Activated CD4-positive, alpha-beta memory T cell treated with anti-CD3 and anti-CD28 coated beads for 36 hours (primary cell): ENCODE results near the gene KCNAB2. TPM values are rescaled to one million over a fixed set of nuclear protein-coding genes. Genes with fewer than 3 reads are reported as not detected.
A peak's percentile ranks its signal among the peaks of the same experiment; 100 is the strongest.

Experiments
- CTCF ChIA-PET: fragments of 350-600 bp; sonication (Branson Sonifier 250); formaldehyde crosslinking; loops from one replicate; lab custom pipeline; 2021; ENCODE audit warnings: antibody characterized with exemption, inconsistent platforms; lab: Charles Lee
- POLR2A ChIA-PET: fragments of 350-600 bp; sonication (Branson Sonifier 250); formaldehyde crosslinking; loops from one replicate; lab custom pipeline; 2021; ENCODE audit warnings: antibody characterized with exemption; lab: Charles Lee
- DNase-seq: peaks from one replicate; pipeline ENCODE4 v3.0.0-alpha.2; 2020
- H3K27ac Mint-ChIP-seq: one replicate; pipeline ENCODE4 v1.8.0; 2021; ENCODE audit warnings: mixed read lengths
- H3K27me3 Mint-ChIP-seq: one replicate; pipeline ENCODE4 v1.8.0; 2021; ENCODE audit warnings: mixed read lengths
- H3K36me3 Mint-ChIP-seq: one replicate; pipeline ENCODE4 v1.8.0; 2021; ENCODE audit warnings: mixed read lengths
- H3K4me1 Mint-ChIP-seq: one replicate; pipeline ENCODE4 v1.8.0; 2021; ENCODE audit warnings: low read depth, mixed read lengths
- H3K4me3 Mint-ChIP-seq: one replicate; pipeline ENCODE4 v1.8.0; 2021; ENCODE audit warnings: mild to moderate bottlenecking, mixed read lengths
- H3K9me3 Mint-ChIP-seq: one replicate; pipeline ENCODE4 v1.8.0; 2021; ENCODE audit warnings: mixed read lengths
- intact Hi-C: fragments of 100-400 bp; cut with micrococcal nuclease; formaldehyde crosslinking; loops from one replicate; pipeline ENCODE4 v1.15.1; 2023
- total RNA-seq, 2 experiments: library from RNA; stranded (reverse); gene quantifications; one replicate each; pipeline ENCODE4 v1.2.3, GENCODE V29; 2021

KCNAB2 gene
- total RNA-seq, 2 experiments from 2014 or later = 196 to 202 TPM

- Mint-ChIP-seq H3K27ac (peak overlapping the region; percentile 59), H3K36me3 (peaks cover 23% of the 10 kb centered on the region)
- POLR2A ChIA-PET = no interaction called here
These were observed 8.3 kb upstream of the KCNAB2 start for GRCh38 chr1:6037338-6037762.

GRCh38 chr1:6038603-6039002 is 7.1 kb upstream of the KCNAB2 start:
- Mint-ChIP-seq H3K27me3 (no peaks in the 10 kb centered on the region), H3K4me1 (peaks cover 43% of the 10 kb centered on the region), H3K36me3 (peaks cover 22% of the 10 kb centered on the region), H3K4me3 (no peak overlapping the region), H3K9me3 (no peaks in the 10 kb centered on the region), H3K27ac (no peak overlapping the region)
- intact Hi-C loops = no loop called here
- DNase-seq = no peak
- CTCF ChIA-PET = no interaction called here
- POLR2A ChIA-PET = interaction anchor here (0.5 kb wide), 1 partner anchor 28 kb away, joined by 3 read pairs; no protein-coding TSS in a partner anchor

More at GRCh38 chr1:6037338-6037762, 8.3 kb upstream of the KCNAB2 start:
- CTCF ChIA-PET = no interaction called here
- DNase-seq = peak; percentile 42
- intact Hi-C loops = no loop called here
- Mint-ChIP-seq H3K4me1 (peaks cover 55% of the 10 kb centered on the region), H3K9me3 (no peaks in the 10 kb centered on the region), H3K4me3 (no peak overlapping the region), H3K27me3 (no peaks in the 10 kb centered on the region)

GRCh38 chr1:6039031-6039430 is 6.7 kb upstream of the KCNAB2 start:
- Mint-ChIP-seq H3K4me3 (no peak overlapping the region), H3K9me3 (no peaks in the 10 kb centered on the region), H3K27me3 (no peaks in the 10 kb centered on the region), H3K27ac (no peak overlapping the region), H3K36me3 (peaks cover 22% of the 10 kb centered on the region), H3K4me1 (peaks cover 39% of the 10 kb centered on the region)
- DNase-seq = no peak
- intact Hi-C loops = no loop called here
- POLR2A ChIA-PET = interaction anchor here (0.5 kb wide), 1 partner anchor 29 kb away, joined by 3 read pairs; no protein-coding TSS in a partner anchor
- CTCF ChIA-PET = no interaction called here

- CTCF ChIA-PET = no interaction called here
- Mint-ChIP-seq H3K27me3 (no peaks in the 10 kb centered on the region), H3K9me3 (no peaks in the 10 kb centered on the region), H3K36me3 (peaks cover 20% of the 10 kb centered on the region), H3K27ac (no peak overlapping the region), H3K4me3 (no peak overlapping the region), H3K4me1 (peaks cover 27% of the 10 kb centered on the region)
- no peak for DNase-seq
- POLR2A ChIA-PET = no interaction called here
- intact Hi-C loops = no loop called here
These were observed 5.2 kb upstream of the KCNAB2 start for GRCh38 chr1:6040444-6040843.

GRCh38 chr1:6040861-6041415 is 4.8 kb upstream of the KCNAB2 start:
- DNase-seq = no peak
- Mint-ChIP-seq H3K27ac (no peak overlapping the region), H3K4me3 (no peak overlapping the region), H3K9me3 (no peaks in the 10 kb centered on the region), H3K27me3 (no peaks in the 10 kb centered on the region), H3K36me3 (peaks cover 18% of the 10 kb centered on the region), H3K4me1 (peaks cover 23% of the 10 kb centered on the region)
- intact Hi-C loops = no loop called here
- POLR2A ChIA-PET = no interaction called here
- CTCF ChIA-PET = no interaction called here

- H3K36me3 Mint-ChIP-seq = peaks cover 19% of the 10 kb centered on the region
- no peaks in the 10 kb centered on the region for H3K27me3 Mint-ChIP-seq
- no peak overlapping the region for H3K4me3 Mint-ChIP-seq
- ChIA-PET CTCF (no interaction called here), POLR2A (no interaction called here)
- no peak overlapping the region for H3K27ac Mint-ChIP-seq
- DNase-seq = peak; percentile 42
- H3K9me3 Mint-ChIP-seq = no peaks in the 10 kb centered on the region
- peaks cover 18% of the 10 kb centered on the region for H3K4me1 Mint-ChIP-seq
- intact Hi-C loops = no loop called here
These were observed 4.1 kb upstream of the KCNAB2 start for GRCh38 chr1:6041432-6042062.

- Mint-ChIP-seq H3K27me3 (no peaks in the 10 kb centered on the region), H3K4me1 (peaks cover 5% of the 10 kb centered on the region), H3K9me3 (no peaks in the 10 kb centered on the region), H3K4me3 (no peak overlapping the region), H3K27ac (no peak overlapping the region), H3K36me3 (peaks cover 21% of the 10 kb centered on the region)
- intact Hi-C loops = no loop called here
- ChIA-PET POLR2A (no interaction called here), CTCF (interaction anchor here (3.1 kb wide), 1 partner anchor 9 kb away, joined by 10 read pairs; no protein-coding TSS in a partner anchor)
- DNase-seq = no peak
These were observed 2.1 kb upstream of the KCNAB2 start for GRCh38 chr1:6043561-6043960.

GRCh38 chr1:6044481-6045109 is 1.1 kb upstream of the KCNAB2 start:
- intact Hi-C loops = no loop called here
- Mint-ChIP-seq H3K9me3 (no peaks in the 10 kb centered on the region), H3K36me3 (peaks cover 22% of the 10 kb centered on the region), H3K27me3 (no peaks in the 10 kb centered on the region), H3K4me3 (no peak overlapping the region), H3K4me1 (peaks cover 5% of the 10 kb centered on the region), H3K27ac (no peak overlapping the region)
- CTCF ChIA-PET = interaction anchor here (3.1 kb wide), 1 partner anchor 10 kb away, joined by 10 read pairs; no protein-coding TSS in a partner anchor
- POLR2A ChIA-PET = no interaction called here
- no peak for DNase-seq

GRCh38 chr1:6045110-6045502 is 582 bp upstream of the KCNAB2 start:
- Mint-ChIP-seq H3K36me3 (peaks cover 22% of the 10 kb centered on the region), H3K9me3 (no peaks in the 10 kb centered on the region), H3K27ac (no peak overlapping the region), H3K4me1 (peaks cover 5% of the 10 kb centered on the region), H3K4me3 (no peak overlapping the region), H3K27me3 (no peaks in the 10 kb centered on the region)
- no peak for DNase-seq
- CTCF ChIA-PET = interaction anchor here (3.1 kb wide), 1 partner anchor 11 kb away, joined by 10 read pairs; no protein-coding TSS in a partner anchor
- POLR2A ChIA-PET = no interaction called here
- intact Hi-C loops = no loop called here

GRCh38 chr1:6046279-6046678 is 591 bp downstream of the KCNAB2 start:
- intact Hi-C loops = no loop called here
- no peak overlapping the region for H3K27ac Mint-ChIP-seq
- peaks cover 25% of the 10 kb centered on the region for H3K36me3 Mint-ChIP-seq
- DNase-seq = no peak
- ChIA-PET CTCF (no interaction called here), POLR2A (no interaction called here)
- no peaks in the 10 kb centered on the region for H3K9me3 Mint-ChIP-seq
- H3K27me3 Mint-ChIP-seq = no peaks in the 10 kb centered on the region
- H3K4me1 Mint-ChIP-seq = peaks cover 5% of the 10 kb centered on the region
- no peak overlapping the region for H3K4me3 Mint-ChIP-seq

GRCh38 chr1:6048179-6048867 is 2.6 kb downstream of the KCNAB2 start:
- H3K4me3 Mint-ChIP-seq = no peak overlapping the region
- CTCF ChIA-PET = no interaction called here

GRCh38 chr1:6049419-6049818 is 3.7 kb downstream of the KCNAB2 start:
- H3K4me1 Mint-ChIP-seq = peaks cover 3% of the 10 kb centered on the region
- H3K9me3 Mint-ChIP-seq = no peaks in the 10 kb centered on the region
- H3K4me3 Mint-ChIP-seq = no peak overlapping the region
- no peaks in the 10 kb centered on the region for H3K27me3 Mint-ChIP-seq
- DNase-seq = no peak
- POLR2A ChIA-PET = no interaction called here
- CTCF ChIA-PET = no interaction called here
- intact Hi-C loops = no loop called here
- H3K27ac Mint-ChIP-seq = no peak overlapping the region
- peaks cover 29% of the 10 kb centered on the region for H3K36me3 Mint-ChIP-seq

More at GRCh38 chr1:6048179-6048867, 2.6 kb downstream of the KCNAB2 start:
- no peaks in the 10 kb centered on the region for H3K9me3 Mint-ChIP-seq
- no peak for DNase-seq
- H3K27ac Mint-ChIP-seq = no peak overlapping the region
- H3K4me1 Mint-ChIP-seq = peaks cover 5% of the 10 kb centered on the region
- intact Hi-C loops = no loop called here
- POLR2A ChIA-PET = no interaction called here
- peaks cover 26% of the 10 kb centered on the region for H3K36me3 Mint-ChIP-seq
- no peaks in the 10 kb centered on the region for H3K27me3 Mint-ChIP-seq
